ENCODE results near the gene BANP. TPM values are rescaled to one million over a fixed set of nuclear protein-coding genes. Genes with fewer than 3 reads are reported as not detected.
A peak's percentile ranks its signal among the peaks of the same experiment; 100 is the strongest.
"Not testable (repeated sequence)": the region's sequence is repeated elsewhere in the genome, so short reads cannot be mapped to it uniquely, and the experiment has no call there.

Gene BANP
- total RNA-seq, 1 donor: 15.5 TPM

GRCh38 chr16:88023366-88023765, 72.1 kb downstream of the BANP start:
- H3K4me3 ChIP-seq (ENCODE audit: low read depth, low read length): no peak overlapping the region
- DNase-seq (ENCODE audit: low read depth): no peak
- TF ChIP-seq CTCF (IDR thresholded peaks at IDR 0.05; ENCODE audit: insufficient read depth, low read length): no peak

- H3K4me3 ChIP-seq (ENCODE audit: low read depth, low read length): no peak overlapping the region
- no peak for TF ChIP-seq CTCF (IDR thresholded peaks at IDR 0.05; ENCODE audit: insufficient read depth, low read length)
- no peak for DNase-seq (ENCODE audit: low read depth)
Measured at GRCh38 chr16:88023786-88024185, 72.6 kb downstream of the BANP start.

DNA sequence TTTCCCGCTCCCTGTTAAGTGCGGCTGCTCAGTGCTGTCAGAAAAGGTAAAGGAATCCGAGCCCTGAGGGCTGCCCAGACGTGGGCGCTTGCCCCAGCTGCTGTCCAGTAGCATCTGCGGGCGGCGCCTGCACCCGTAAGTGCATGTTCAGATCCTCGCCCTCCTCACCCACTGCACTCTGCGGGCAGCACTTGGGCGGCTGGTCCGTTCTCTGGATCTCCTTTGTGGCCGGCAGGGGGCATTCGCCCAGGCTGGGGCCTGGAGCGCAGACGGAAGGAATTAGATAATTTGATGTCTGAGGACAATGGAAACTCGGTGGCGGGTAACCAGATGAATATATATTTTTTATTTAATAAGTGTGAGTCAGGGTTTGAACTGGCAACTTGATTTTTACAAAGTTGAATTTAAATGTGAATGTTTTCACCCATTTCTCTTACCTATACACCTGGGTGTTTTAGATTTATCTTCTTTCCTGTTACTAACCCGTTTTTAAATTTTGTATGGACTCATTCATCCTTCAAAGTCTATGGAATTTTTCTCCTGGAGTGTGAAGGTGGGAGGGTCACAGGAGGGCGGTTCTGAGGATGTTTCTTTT, 73.4 kb downstream of the BANP start:
- not testable (repeated sequence) for H3K4me3 ChIP-seq (ENCODE audit: low read depth, low read length)
- peak; percentile 42 for DNase-seq (ENCODE audit: low read depth)
- peak; percentile 61 for TF ChIP-seq CTCF (IDR thresholded peaks at IDR 0.05; ENCODE audit: insufficient read depth, low read length)

DNA sequence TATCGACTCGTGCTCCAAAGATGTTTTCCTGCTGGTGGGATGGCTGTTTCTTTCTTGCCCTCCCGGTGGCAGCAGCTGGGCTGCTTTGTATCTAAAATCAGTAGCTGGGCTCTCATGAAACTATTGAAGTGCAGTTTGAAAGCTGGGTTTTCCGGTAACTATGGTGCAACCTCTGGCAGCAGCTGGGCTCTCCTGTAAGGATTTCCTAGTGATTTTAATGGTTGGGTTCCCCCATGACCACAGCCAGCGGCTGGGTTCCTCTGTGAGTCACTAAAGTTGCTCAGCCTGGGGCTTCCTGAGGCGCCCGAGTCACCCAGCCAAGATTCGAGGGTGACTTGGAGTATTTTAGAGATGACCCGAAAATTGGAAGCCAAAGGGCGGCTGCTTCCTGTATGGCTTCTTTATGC, 73.9 kb downstream of the BANP start:
- peak; percentile 85 for DNase-seq (ENCODE audit: low read depth)
- not testable (repeated sequence) for H3K4me3 ChIP-seq (ENCODE audit: low read depth, low read length)
- TF ChIP-seq CTCF (IDR thresholded peaks at IDR 0.05; ENCODE audit: insufficient read depth, low read length): peak; percentile 61

DNA sequence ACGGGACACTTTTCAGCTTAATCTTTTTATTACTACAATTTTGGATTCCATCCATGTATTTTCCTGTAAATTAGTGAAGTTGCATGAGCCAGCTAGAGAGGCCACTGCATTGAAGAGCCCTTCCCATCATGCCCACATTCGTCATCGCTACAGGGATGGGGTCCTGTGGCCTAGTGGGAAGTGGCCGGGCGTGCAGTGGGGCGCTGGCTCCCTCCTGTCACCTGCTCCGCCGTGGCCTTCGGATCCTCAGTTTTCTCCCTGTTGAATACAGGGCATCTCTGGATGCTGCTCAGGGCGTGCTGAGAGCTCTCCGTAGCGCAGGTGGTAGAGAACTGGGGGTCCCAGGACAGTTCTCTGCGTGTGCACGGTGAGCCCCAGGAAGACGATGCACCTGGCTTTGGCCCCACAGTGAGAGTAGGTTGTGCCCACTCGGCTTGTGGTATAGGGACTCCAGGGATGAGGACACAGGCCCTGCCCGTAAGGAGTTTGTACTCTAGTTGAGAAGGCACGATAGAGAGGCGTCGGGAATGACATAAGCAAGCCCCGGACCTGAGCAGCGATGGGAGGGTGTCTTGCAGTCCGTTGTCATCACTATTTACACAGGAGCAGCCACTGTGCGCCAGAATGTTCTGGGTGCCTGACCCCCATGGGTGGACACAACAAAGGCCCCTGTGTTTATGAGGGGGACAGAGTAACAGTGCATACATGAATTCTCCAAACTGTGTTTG, 74.8 kb downstream of the BANP start:
- H3K4me3 ChIP-seq (ENCODE audit: low read depth, low read length); DNase-seq (ENCODE audit: low read depth): not testable (repeated sequence)

- no peak overlapping the region for H3K4me3 ChIP-seq (ENCODE audit: low read depth, low read length)
- DNase-seq (ENCODE audit: low read depth): no peak
- TF ChIP-seq CTCF (IDR thresholded peaks at IDR 0.05; ENCODE audit: insufficient read depth, low read length): no peak
Measured at GRCh38 chr16:88026964-88027938, 76.0 kb downstream of the BANP start.

- not testable (repeated sequence) for DNase-seq (ENCODE audit: low read depth); H3K4me3 ChIP-seq (ENCODE audit: low read depth, low read length)
Measured at GRCh38 chr16:88028177-88028930, 77.1 kb downstream of the BANP start.

Data from fibroblast of the aortic adventitia (primary cell).